DND-41 (cell line): Measurements from ENCODE around the gene SUMO2.
A peak's percentile ranks its signal among the peaks of the same experiment; 100 is the strongest.

Experiments
- ATAC-seq: fragments of 200-7000 bp; cut with Tn5 transposase; 3 replicates; pipeline ENCODE4 v1.9.1; 2021; ENCODE audit warnings: low read depth; ENCODE audit not compliant: insufficient read depth
- DNase-seq: peaks from one replicate; pipeline ENCODE4 v3.0.0-alpha.2; 2020
- H2AFZ ChIP-seq: 2 replicates; pipeline ENCODE4 v1.6.0; 2012; ENCODE audit warnings: low read depth, low read length
- H3K27ac ChIP-seq: 2 replicates; pipeline ENCODE4 v1.5.1; 2012; ENCODE audit warnings: low read length, inconsistent platforms
- H3K27me3 ChIP-seq: fragments of 200-600 bp; sonication (generic); 2 replicates; pipeline ENCODE4 v1.6.0; 2012; ENCODE audit warnings: low read length, mild to moderate bottlenecking, inconsistent platforms; ENCODE audit not compliant: insufficient read depth, poor library complexity
- H3K36me3 ChIP-seq: 2 replicates; pipeline ENCODE4 v1.5.1; 2012; ENCODE audit warnings: low read length, inconsistent platforms; ENCODE audit not compliant: insufficient read depth
- H3K4me1 ChIP-seq: 2 replicates; pipeline ENCODE4 v1.5.1; 2012; ENCODE audit warnings: mild to moderate bottlenecking, low read length; ENCODE audit not compliant: insufficient read depth
- H3K4me2 ChIP-seq: 2 replicates; pipeline ENCODE4 v1.6.0; 2012; ENCODE audit warnings: mild to moderate bottlenecking, moderate library complexity, low read length, inconsistent platforms; ENCODE audit not compliant: insufficient read depth
- H3K4me3 ChIP-seq, 2 experiments: fragments of 200-600 bp in 1 of 2; shearing (Covaris generic) in 1 of 2; 2 replicates each; pipeline ENCODE4 v1.5.1; 2012 to 2016; ENCODE audit warnings: inconsistent platforms in 2 of 2, low read length in 2 of 2, mild to moderate bottlenecking in 2 of 2, low read depth in 1 of 2, moderate library complexity in 1 of 2
- H3K79me2 ChIP-seq: 2 replicates; pipeline ENCODE4 v1.6.0; 2012; ENCODE audit warnings: low read length, inconsistent platforms; ENCODE audit not compliant: insufficient read depth
- H3K9ac ChIP-seq: 2 replicates; pipeline ENCODE4 v1.6.0; 2012; ENCODE audit warnings: low read depth, mild to moderate bottlenecking, inconsistent platforms, low read length, moderate library complexity
- H3K9me3 ChIP-seq: 2 replicates; pipeline ENCODE4 v1.5.1; 2012; ENCODE audit warnings: low read length, moderate library complexity, mild to moderate bottlenecking, inconsistent platforms; ENCODE audit not compliant: insufficient read depth, severe bottlenecking
- H4K20me1 ChIP-seq: 2 replicates; pipeline ENCODE4 v1.6.0; 2012; ENCODE audit warnings: low read length; ENCODE audit not compliant: insufficient read depth
- CTCF ChIP-seq: IDR thresholded peaks from 2 replicates; pipeline ENCODE4 v1.5.1; 2012; ENCODE audit warnings: borderline replicate concordance, low read length, moderate library complexity, mild to moderate bottlenecking; ENCODE audit not compliant: poor library complexity, severe bottlenecking; ENCODE audit errors: extremely low read depth
- EZH2 ChIP-seq: IDR thresholded peaks from 3 replicates; pipeline ENCODE4 v1.6.1; 2012; ENCODE audit warnings: borderline replicate concordance, low read depth, mild to moderate bottlenecking, moderate library complexity, low read length, inconsistent platforms; ENCODE audit not compliant: severe bottlenecking

SUMO2 gene

DNA sequence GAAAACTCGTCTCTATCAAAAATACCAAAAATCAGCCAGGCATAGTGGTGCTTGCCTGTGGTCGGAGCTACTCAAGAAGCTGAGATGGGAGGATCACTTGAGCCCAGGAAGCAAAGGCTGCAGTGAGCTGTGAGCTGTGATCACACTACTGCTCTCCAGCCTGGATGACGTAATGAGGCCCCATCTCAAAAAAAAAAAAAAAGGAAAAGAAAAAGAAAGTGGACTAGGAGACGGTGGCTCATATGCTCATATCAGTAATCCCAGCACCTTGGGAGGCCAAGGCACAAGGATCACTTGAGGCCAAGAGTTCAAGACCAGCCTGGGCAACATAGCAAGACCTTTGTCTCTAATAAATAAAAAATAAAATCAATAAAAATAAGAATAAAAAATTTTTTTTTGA, 8.8 kb upstream of the SUMO2 start:
- Histone ChIP-seq H3K4me1 (no peaks in the 10 kb centered on the region), H3K36me3 (no peaks in the 10 kb centered on the region), H3K27me3 (no peaks in the 10 kb centered on the region), H2AFZ (no peak overlapping the region), H3K9me3 (no peaks in the 10 kb centered on the region), H3K4me3 (no peak overlapping the region), H3K79me2 (no peaks in the 10 kb centered on the region), H3K9ac (no peak overlapping the region), H4K20me1 (no peaks in the 10 kb centered on the region), H3K4me2 (no peak overlapping the region), H3K27ac (no peak overlapping the region)
- TF ChIP-seq EZH2 (no peak), CTCF (no peak)
- DNase-seq (no peak), ATAC-seq (no peak; the same call in 2 of the 3 replicates)

- H3K4me1 ChIP-seq: peaks cover 7% of the 10 kb centered on the region
- H3K4me3 ChIP-seq: no peak overlapping the region
- no peak overlapping the region for H2AFZ ChIP-seq
- H4K20me1 ChIP-seq: no peaks in the 10 kb centered on the region
- H3K79me2 ChIP-seq: peaks cover 6% of the 10 kb centered on the region
- ATAC-seq (no peak), DNase-seq (no peak)
- H3K9ac ChIP-seq: no peak overlapping the region
- TF ChIP-seq CTCF: no peak
- no peak for TF ChIP-seq EZH2
- no peak overlapping the region for H3K4me2 ChIP-seq
- no peaks in the 10 kb centered on the region for H3K27me3 ChIP-seq
- no peaks in the 10 kb centered on the region for H3K36me3 ChIP-seq
- H3K27ac ChIP-seq: no peak overlapping the region
- no peaks in the 10 kb centered on the region for H3K9me3 ChIP-seq
Observed at GRCh38 chr17:75188614-75189013, 5.9 kb upstream of the SUMO2 start.

DNA sequence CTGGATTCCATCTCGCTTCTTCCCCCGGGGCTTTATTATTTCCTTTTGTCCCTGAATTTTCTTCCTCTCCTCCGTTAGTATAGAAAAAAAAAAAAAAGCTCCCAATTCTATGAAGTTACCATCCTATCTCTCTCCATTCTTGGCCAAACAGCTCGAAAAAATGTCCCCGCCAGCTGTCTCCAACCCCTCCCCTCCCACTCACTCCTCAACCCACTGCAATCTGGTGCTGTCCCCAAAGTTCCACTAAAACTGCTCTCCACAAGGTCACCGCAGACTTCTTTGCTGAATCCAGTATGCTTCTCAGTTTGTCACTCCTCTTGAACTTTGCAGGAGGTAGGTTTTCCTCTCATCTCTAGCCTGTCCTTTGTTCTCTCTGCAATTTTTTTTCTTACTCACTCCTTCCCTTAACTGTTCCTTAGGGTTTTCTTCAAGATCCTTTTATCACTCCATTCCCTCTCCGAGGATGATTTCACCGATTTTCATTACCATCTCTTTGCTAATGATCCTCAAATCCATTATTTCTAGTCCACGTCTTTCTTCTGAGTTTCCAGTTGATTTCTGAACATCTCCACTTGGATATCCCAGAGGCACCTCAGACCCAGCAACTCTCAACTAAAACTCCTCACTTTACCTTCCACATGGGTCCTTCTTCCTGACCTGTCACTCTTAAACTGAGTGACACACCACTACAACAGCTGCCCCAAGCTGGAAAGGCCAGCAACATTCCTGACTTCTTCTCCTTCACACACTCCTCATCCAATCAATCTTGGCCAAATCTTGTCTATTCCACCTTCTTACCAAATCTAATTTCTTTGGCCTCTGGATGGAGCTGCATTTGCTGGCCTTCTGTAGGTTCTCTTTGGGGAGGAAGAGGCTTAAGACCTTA, 1.5 kb upstream of the SUMO2 start:
- no peak for ATAC-seq
- Histone ChIP-seq H2AFZ (peak overlapping the region; percentile 39; the same call in 1 of the 2 replicates), H3K9me3 (no peaks in the 10 kb centered on the region), H3K9ac (peak overlapping the region; percentile 100), H3K4me3 (peak overlapping the region in 1 of 2 experiments; percentile 60; a peak in 2 of 4 replicates), H4K20me1 (peaks cover 26% of the 10 kb centered on the region), H3K36me3 (peaks cover 28% of the 10 kb centered on the region), H3K79me2 (peaks cover 47% of the 10 kb centered on the region), H3K27ac (peak overlapping the region; percentile 93), H3K4me1 (peaks cover 34% of the 10 kb centered on the region), H3K4me2 (peak overlapping the region; percentile 73), H3K27me3 (no peaks in the 10 kb centered on the region)
- DNase-seq: no peak
- TF ChIP-seq CTCF (no peak), EZH2 (no peak)
